Nephron progenitor cell (in vitro differentiated cells): ENCODE data around the gene PAXIP1.

Source experiments
- DNase-seq: peaks from one replicate; pipeline ENCODE4 v3.0.0; 2021
- H3K27ac Mint-ChIP-seq: 2 replicates; pipeline ENCODE4 v1.8.0; 2021; ENCODE audit warnings: mild to moderate bottlenecking, moderate library complexity, mixed read lengths
- H3K27me3 Mint-ChIP-seq: 2 replicates; pipeline ENCODE4 v1.8.0; 2021; ENCODE audit warnings: mild to moderate bottlenecking, low read depth, mixed read lengths; ENCODE audit not compliant: poor library complexity
- H3K36me3 Mint-ChIP-seq: 2 replicates; pipeline ENCODE4 v1.8.0; 2021; ENCODE audit warnings: low read depth, mixed read lengths
- H3K4me1 Mint-ChIP-seq: 2 replicates; pipeline ENCODE4 v1.8.0; 2021; ENCODE audit warnings: mixed read lengths
- H3K4me3 Mint-ChIP-seq: 2 replicates; pipeline ENCODE4 v1.8.0; 2021; ENCODE audit warnings: mild to moderate bottlenecking, moderate library complexity, mixed read lengths
- H3K9me3 Mint-ChIP-seq: 2 replicates; pipeline ENCODE4 v1.8.0; 2021; ENCODE audit warnings: mild to moderate bottlenecking, moderate library complexity, mixed read lengths
- TF ChIP-seq, protein P1 (sequence below): fragments of 200-600 bp; sonication (generic); IDR thresholded peaks from 2 replicates; pipeline ENCODE4 v1.5.0; 2021; ENCODE audit warnings: antibody characterized with exemption

PAXIP1 gene

GRCh38 chr7:154967401-154967955 lies 35.4 kb downstream of the PAXIP1 start:
- Mint-ChIP-seq H3K36me3 (peaks cover 72% of the 10 kb centered on the region), H3K4me1 (no peaks in the 10 kb centered on the region), H3K4me3 (no peak overlapping the region), H3K9me3 (no peaks in the 10 kb centered on the region), H3K27ac (no peak overlapping the region), H3K27me3 (no peaks in the 10 kb centered on the region)
- DNase-seq, result no peak
- TF ChIP-seq, protein P1, sequence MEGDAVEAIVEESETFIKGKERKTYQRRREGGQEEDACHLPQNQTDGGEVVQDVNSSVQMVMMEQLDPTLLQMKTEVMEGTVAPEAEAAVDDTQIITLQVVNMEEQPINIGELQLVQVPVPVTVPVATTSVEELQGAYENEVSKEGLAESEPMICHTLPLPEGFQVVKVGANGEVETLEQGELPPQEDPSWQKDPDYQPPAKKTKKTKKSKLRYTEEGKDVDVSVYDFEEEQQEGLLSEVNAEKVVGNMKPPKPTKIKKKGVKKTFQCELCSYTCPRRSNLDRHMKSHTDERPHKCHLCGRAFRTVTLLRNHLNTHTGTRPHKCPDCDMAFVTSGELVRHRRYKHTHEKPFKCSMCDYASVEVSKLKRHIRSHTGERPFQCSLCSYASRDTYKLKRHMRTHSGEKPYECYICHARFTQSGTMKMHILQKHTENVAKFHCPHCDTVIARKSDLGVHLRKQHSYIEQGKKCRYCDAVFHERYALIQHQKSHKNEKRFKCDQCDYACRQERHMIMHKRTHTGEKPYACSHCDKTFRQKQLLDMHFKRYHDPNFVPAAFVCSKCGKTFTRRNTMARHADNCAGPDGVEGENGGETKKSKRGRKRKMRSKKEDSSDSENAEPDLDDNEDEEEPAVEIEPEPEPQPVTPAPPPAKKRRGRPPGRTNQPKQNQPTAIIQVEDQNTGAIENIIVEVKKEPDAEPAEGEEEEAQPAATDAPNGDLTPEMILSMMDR, result no peak

- no peaks in the 10 kb centered on the region for H3K9me3 Mint-ChIP-seq
- TF ChIP-seq, protein P1, result no peak
- H3K36me3 Mint-ChIP-seq, result peaks cover 86% of the 10 kb centered on the region
- H3K27ac Mint-ChIP-seq, result no peak overlapping the region
- H3K27me3 Mint-ChIP-seq, result no peaks in the 10 kb centered on the region
- DNase-seq, result no peak
- no peaks in the 10 kb centered on the region for H3K4me1 Mint-ChIP-seq
- H3K4me3 Mint-ChIP-seq, result no peak overlapping the region
These were observed 37.9 kb downstream of the PAXIP1 start for GRCh38 chr7:154965014-154965413.

DNA sequence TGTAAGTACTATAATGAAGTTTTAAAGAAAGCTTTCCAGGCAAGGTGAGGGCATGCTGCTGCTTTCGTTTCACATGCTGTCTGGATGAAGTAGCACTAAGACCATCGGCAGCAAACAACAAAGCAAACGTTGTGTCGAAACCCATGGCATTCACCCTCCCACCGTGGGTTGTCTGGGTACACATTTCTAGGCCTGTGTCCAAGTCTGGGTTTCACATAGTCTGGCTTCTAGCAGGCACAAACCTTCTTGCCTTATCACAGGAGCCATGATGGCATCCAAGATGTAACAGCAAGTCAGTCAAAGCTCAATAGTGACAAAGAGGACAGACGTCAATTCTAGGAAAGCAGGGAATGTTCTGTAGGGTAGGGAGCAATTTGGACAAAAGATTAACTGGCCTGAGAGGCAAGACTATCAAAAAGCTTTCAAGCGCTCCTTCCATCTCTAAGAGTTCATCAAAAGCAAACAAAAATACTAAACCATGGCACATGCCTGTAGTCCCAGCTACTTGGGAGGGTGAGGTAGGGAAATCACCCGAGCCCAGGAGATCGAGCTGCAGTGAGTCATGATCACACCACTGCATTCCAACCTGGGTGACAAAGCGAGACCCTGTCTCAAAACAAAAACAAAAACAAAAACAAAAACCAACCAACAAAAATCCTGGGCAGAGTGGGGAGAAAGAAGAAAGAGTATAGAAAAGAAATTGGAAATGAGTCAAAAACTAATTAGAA lies 42.7 kb downstream of the PAXIP1 start:
- DNase-seq, result no peak
- peak overlapping the region; percentile 30 for H3K27ac Mint-ChIP-seq
- H3K4me1 Mint-ChIP-seq, result no peaks in the 10 kb centered on the region
- TF ChIP-seq, protein P1, result no peak
- peaks cover 99% of the 10 kb centered on the region for H3K36me3 Mint-ChIP-seq
- H3K27me3 Mint-ChIP-seq, result no peaks in the 10 kb centered on the region
- H3K9me3 Mint-ChIP-seq, result no peaks in the 10 kb centered on the region
- H3K4me3 Mint-ChIP-seq, result no peak overlapping the region

DNA sequence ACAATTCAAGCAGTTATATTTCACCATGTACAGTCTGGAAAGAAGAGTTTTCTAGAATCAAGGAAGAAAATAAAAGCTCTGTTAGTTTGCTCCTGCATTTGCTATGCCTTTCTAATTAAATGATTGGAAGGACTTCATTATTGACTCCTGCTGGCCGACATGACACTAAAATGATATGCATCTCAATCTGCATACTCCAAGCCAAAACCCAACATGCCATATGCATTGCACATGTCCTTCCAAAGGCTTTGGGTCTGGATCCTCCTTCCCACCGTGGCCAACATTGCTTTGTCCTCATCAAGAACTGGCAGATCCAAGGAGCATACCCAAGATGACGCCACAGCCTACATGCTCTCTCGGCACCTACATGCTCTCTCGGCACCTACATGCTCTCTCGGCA lies 46.5 kb downstream of the PAXIP1 start:
- no peaks in the 10 kb centered on the region for H3K9me3 Mint-ChIP-seq
- H3K27ac Mint-ChIP-seq, result no peak overlapping the region
- no peaks in the 10 kb centered on the region for H3K4me1 Mint-ChIP-seq
- DNase-seq, result no peak
- H3K27me3 Mint-ChIP-seq, result no peaks in the 10 kb centered on the region
- no peak overlapping the region for H3K4me3 Mint-ChIP-seq
- H3K36me3 Mint-ChIP-seq, result peaks cover 93% of the 10 kb centered on the region
- TF ChIP-seq, protein P1, result no peak

DNA sequence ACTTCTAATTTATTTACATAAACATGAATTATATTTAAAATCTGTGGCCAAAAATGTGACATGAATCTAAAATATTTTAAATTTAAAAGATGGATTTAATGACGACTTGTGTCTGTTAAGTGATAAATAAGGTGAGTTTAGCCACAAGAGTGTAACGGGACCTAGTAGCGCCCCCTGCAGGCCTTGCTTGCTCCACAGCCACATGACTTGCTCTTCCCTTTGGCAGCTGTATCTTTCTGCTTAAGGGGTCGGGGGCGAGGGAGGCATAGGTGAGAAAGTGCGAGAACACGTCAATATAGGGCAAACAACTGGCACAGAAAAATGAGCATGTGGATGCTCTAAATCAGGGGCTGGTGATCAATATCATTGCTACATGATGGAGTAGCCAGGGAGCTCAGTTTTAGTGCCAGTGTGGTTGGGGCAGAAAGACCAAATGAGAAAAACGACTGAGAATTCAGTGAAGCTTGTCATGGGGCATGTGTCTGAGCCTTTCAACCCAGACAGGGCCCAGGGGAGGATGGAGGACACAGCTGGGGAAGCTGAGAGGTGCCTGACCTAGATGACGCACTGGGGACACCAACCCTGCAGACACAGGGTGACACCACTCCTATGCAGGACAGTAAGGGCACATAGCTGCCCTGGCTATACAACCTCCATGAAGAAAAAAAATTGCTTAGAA lies 49.8 kb downstream of the PAXIP1 start:
- TF ChIP-seq, protein P1, result peak; percentile 70
- H3K4me1 Mint-ChIP-seq, result no peaks in the 10 kb centered on the region
- peaks cover 90% of the 10 kb centered on the region for H3K36me3 Mint-ChIP-seq
- no peak overlapping the region for H3K4me3 Mint-ChIP-seq
- peak; percentile 70 for DNase-seq
- peak overlapping the region; percentile 11 for H3K27ac Mint-ChIP-seq
- H3K27me3 Mint-ChIP-seq, result peaks cover 2% of the 10 kb centered on the region
- H3K9me3 Mint-ChIP-seq, result no peaks in the 10 kb centered on the region
